Measurements from ENCODE around the gene PGR. TPM values are rescaled to one million over a fixed set of nuclear protein-coding genes. Genes with fewer than 3 reads are reported as not detected.

The PGR gene
- total RNA-seq = under 0.01 TPM in 2 replicates

DNA sequence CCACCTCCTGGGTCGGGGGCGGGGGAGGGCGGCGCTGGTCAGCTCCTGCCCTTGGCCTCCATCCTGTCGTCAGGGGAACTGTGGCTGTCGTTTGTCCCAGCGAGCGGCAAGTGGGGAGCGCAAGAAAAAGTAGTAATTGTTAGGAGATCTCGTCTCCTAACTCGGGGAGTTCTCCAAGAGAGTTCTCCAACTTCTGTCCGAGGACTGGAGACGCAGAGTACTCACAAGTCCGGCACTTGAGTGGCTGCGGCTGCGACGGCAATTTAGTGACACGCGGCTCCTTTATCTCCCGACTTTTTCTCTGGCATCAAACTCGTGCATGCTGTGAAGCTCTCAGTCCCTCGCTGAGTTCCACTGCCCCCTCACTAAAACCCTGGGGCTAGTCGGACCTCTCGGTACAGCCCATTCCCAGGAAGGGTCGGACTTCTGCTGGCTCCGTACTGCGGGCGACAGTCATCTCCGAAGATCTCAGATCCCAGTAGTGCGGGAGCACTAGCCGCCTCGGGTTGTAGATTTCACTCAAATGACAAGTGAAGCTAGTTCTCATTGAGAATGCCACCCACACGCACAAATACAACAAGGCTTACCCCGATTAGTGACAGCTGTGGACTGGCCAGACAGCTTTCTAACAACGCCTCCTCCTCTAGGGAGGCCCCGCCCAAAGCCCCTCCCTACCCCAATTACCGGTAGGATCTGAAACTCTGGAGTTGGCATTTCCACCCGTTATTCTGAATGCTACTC is at the start of gene PGR:
TSS of gene PGR (minus strand) at position 611 of the 741 bp plus-strand sequence. CDS start 743 bp downstream, outside the sequence.
- Histone ChIP-seq H3K4me3 (ENCODE audit: low read depth, low read length) (no peak within 1 kb of the TSS), H3K27me3 (ENCODE audit: control insufficient read depth, insufficient read depth, low read length) (peaks cover 33% of the 10 kb centered on the region), H3K36me3 (ENCODE audit: control insufficient read depth, insufficient read depth, low read length) (no peaks in the 10 kb centered on the region)
- DNase-seq (ENCODE audit: low read depth) = no peak
- no peak for TF ChIP-seq CTCF (IDR thresholded peaks at IDR 0.05; ENCODE audit: insufficient read depth, low read length, poor library complexity, severe bottlenecking)

DNA sequence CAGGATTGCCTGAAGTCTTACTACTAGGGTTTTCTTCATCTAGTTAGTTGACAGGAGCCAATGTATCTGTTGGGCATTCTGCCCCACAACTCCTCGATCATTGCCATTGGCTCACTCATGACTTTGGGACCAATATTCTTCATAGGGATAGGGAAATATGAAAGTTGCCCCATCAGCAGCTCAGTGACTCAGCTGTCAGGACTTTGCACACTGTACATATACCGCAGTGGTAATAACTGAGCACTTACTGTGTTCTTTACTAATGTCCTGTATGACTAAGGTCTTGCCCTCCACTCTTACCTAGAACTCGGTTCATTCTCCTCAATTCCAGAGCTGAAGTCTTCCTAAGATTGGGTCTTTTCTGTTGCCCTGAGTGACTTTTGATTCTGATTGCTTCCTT is 46.8 kb upstream of the PGR start:
- no peaks in the 10 kb centered on the region for H3K27me3 ChIP-seq (ENCODE audit: control insufficient read depth, insufficient read depth, low read length)
- H3K4me3 ChIP-seq (ENCODE audit: low read depth, low read length) = no peak overlapping the region
- no peak for DNase-seq (ENCODE audit: low read depth)
- TF ChIP-seq CTCF (IDR thresholded peaks at IDR 0.05; ENCODE audit: insufficient read depth, low read length, poor library complexity, severe bottlenecking) = no peak
- H3K36me3 ChIP-seq (ENCODE audit: control insufficient read depth, insufficient read depth, low read length) = no peaks in the 10 kb centered on the region

- H3K36me3 ChIP-seq (ENCODE audit: control insufficient read depth, insufficient read depth, low read length) = no peaks in the 10 kb centered on the region
- H3K27me3 ChIP-seq (ENCODE audit: control insufficient read depth, insufficient read depth, low read length) = no peaks in the 10 kb centered on the region
- no peak for DNase-seq (ENCODE audit: low read depth)
- TF ChIP-seq CTCF (IDR thresholded peaks at IDR 0.05; ENCODE audit: insufficient read depth, low read length, poor library complexity, severe bottlenecking) = no peak
- H3K4me3 ChIP-seq (ENCODE audit: low read depth, low read length) = no peak overlapping the region
These were observed 40.3 kb upstream of the PGR start for GRCh38 chr11:101169944-101170343.

DNA sequence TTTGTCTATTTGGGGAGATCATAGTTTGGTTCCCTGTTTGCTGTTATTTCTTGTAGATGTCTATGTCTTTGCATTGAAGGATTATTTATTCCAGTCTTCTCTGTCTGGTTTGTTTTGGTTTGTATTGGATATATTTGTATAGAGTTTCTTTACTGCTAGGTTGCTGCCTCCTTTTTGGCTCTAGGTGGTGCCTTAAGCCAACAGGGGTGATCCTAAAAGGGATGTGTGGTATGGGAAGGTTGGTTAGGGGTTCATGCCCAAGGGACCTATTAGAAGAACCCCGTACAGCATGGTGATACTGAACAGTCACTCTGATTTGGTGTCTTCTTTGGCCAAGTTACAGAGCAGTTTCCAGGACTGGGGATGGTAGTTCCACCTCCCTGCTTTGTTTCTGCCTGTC is 36.4 kb upstream of the PGR start:
- no peak for TF ChIP-seq CTCF (IDR thresholded peaks at IDR 0.05; ENCODE audit: insufficient read depth, low read length, poor library complexity, severe bottlenecking)
- no peak for DNase-seq (ENCODE audit: low read depth)
- no peaks in the 10 kb centered on the region for H3K36me3 ChIP-seq (ENCODE audit: control insufficient read depth, insufficient read depth, low read length)

GRCh38 chr11:101158119-101158518 is 28.5 kb upstream of the PGR start:
- no peaks in the 10 kb centered on the region for H3K36me3 ChIP-seq (ENCODE audit: control insufficient read depth, insufficient read depth, low read length)
- H3K27me3 ChIP-seq (ENCODE audit: control insufficient read depth, insufficient read depth, low read length) = no peaks in the 10 kb centered on the region
- TF ChIP-seq CTCF (IDR thresholded peaks at IDR 0.05; ENCODE audit: insufficient read depth, low read length, poor library complexity, severe bottlenecking) = no peak
- no peak overlapping the region for H3K4me3 ChIP-seq (ENCODE audit: low read depth, low read length)
- DNase-seq (ENCODE audit: low read depth) = no peak

More for the DNA sequence above, 36.4 kb upstream of the PGR start:
- Histone ChIP-seq H3K27me3 (ENCODE audit: control insufficient read depth, insufficient read depth, low read length) (no peaks in the 10 kb centered on the region), H3K4me3 (ENCODE audit: low read depth, low read length) (no peak overlapping the region)

Data from kidney epithelial cell (primary cell).